ENCODE measurements around the gene MICALL2.

The MICALL2 gene

DNA sequence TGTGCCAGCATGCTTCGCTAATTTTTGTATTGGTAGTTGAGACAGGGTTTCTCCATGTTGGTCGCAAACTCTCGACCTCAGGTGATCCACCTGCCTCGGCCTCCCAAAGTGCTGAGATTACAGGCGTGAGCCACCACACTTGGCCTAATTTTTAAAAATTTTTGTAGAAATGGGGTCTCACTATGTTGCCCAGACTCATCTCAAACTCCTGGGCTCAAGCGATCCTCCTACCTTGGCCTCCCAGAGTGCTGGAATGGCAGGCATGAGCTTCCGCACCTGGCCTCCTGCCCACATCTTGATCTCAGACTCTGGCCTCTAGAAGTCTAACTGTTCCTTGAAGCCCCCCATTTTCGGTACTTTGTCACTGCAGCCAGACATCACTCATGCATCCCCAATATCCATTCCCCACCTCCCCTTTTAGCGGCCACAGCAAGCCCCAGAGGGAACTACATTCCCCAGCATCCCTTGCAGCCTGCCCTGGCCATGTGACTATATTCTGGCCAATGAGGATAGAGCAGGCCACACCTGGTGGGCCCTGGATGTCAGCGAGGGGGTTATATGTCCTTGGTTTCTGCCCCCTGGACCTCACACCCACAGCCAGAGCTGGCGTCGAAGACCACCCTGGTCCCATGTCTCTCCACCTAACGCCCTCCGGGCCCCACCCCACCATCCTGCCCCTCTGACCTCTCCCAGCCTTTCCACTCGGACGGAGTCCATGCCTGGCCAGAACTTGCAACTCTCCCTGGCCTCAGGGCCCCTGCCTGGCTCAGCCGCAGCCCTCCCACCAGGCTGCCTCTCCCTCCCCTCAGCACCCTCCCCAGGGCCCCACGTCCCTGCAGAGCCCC is 33.8 kb downstream of the MICALL2 start:
- H3K4me3 ChIP-seq (ENCODE audit: low read depth, low read length), result no peak overlapping the region
- TF ChIP-seq, protein P1, sequence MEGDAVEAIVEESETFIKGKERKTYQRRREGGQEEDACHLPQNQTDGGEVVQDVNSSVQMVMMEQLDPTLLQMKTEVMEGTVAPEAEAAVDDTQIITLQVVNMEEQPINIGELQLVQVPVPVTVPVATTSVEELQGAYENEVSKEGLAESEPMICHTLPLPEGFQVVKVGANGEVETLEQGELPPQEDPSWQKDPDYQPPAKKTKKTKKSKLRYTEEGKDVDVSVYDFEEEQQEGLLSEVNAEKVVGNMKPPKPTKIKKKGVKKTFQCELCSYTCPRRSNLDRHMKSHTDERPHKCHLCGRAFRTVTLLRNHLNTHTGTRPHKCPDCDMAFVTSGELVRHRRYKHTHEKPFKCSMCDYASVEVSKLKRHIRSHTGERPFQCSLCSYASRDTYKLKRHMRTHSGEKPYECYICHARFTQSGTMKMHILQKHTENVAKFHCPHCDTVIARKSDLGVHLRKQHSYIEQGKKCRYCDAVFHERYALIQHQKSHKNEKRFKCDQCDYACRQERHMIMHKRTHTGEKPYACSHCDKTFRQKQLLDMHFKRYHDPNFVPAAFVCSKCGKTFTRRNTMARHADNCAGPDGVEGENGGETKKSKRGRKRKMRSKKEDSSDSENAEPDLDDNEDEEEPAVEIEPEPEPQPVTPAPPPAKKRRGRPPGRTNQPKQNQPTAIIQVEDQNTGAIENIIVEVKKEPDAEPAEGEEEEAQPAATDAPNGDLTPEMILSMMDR (IDR thresholded peaks at IDR 0.05; ENCODE audit: low read depth, low read length), result no peak
- TF ChIP-seq POLR2A (IDR thresholded peaks at IDR 0.05; ENCODE audit: extremely low read depth, insufficient read length) (no peak), MYC (IDR thresholded peaks at IDR 0.05; ENCODE audit: low read depth, low read length) (0 out of 2 replicates have a peak, but pooled peaks have one; percentile 50)
- TF ChIP-seq, protein P2, sequence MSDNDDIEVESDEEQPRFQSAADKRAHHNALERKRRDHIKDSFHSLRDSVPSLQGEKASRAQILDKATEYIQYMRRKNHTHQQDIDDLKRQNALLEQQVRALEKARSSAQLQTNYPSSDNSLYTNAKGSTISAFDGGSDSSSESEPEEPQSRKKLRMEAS (IDR thresholded peaks at IDR 0.05; ENCODE audit: low read depth, low read length), result peak; percentile 95
- peak; percentile 42 for DNase-seq (ENCODE audit: low read depth)

DNA sequence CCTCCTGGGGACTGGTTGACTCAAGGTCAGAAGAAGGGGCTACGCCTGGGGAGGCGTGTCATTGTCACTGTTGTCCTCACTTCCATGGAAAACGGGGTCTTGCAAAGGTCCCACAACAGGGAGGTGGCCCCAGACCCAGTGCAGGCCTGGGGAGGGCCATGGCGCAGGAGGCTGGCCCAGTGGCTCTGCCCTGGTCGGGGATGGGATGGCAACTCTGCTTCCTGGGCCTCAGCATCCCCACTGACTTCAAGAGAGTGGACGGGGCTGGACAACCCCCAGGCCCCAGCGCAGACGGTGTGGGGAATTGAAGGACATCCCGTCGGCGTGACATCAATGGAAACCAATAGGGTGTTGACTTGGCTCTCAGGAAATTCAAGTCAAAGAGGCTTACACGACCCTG is 35.2 kb downstream of the MICALL2 start:
- H3K4me3 ChIP-seq (ENCODE audit: low read depth, low read length), result no peak overlapping the region
- no peak for DNase-seq (ENCODE audit: low read depth)
- TF ChIP-seq MYC (IDR thresholded peaks at IDR 0.05; ENCODE audit: low read depth, low read length), result no peak
- TF ChIP-seq, protein P2 (IDR thresholded peaks at IDR 0.05; ENCODE audit: low read depth, low read length), result no peak

DNA sequence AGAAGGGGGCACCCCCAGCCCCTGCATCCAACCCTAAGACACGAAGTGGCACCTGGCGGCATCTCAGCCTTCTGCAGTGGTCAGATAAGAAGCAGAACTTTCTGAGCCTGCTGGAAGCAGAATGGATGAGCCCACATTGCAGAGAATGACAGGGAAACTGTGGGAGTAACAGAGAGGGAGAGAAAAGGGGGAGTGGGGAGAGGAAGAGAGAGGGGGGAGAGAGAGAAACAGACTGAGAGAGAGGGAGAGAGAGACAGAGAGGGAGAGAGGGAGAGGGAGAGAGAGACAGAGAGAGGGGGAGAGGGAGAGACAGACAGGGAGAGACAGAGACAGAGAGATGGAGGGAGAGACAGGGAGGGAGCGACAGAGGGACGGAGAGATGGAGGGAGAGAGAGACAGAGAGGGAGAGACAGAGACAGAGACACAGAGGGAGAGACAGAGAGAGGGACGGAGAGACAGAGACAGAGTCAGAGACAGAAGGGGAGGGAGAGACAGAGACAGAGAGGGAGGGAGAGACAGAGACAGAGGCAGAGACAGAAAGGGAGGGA is 35.9 kb downstream of the MICALL2 start:
- no peak overlapping the region for H3K4me3 ChIP-seq (ENCODE audit: low read depth, low read length)
- TF ChIP-seq POLR2A (IDR thresholded peaks at IDR 0.05; ENCODE audit: extremely low read depth, insufficient read length) (no peak), MYC (IDR thresholded peaks at IDR 0.05; ENCODE audit: low read depth, low read length) (no peak)
- TF ChIP-seq, protein P2 (IDR thresholded peaks at IDR 0.05; ENCODE audit: low read depth, low read length), result no peak
- TF ChIP-seq, protein P1 (IDR thresholded peaks at IDR 0.05; ENCODE audit: low read depth, low read length), result no peak
- DNase-seq (ENCODE audit: low read depth), result no peak

DNA sequence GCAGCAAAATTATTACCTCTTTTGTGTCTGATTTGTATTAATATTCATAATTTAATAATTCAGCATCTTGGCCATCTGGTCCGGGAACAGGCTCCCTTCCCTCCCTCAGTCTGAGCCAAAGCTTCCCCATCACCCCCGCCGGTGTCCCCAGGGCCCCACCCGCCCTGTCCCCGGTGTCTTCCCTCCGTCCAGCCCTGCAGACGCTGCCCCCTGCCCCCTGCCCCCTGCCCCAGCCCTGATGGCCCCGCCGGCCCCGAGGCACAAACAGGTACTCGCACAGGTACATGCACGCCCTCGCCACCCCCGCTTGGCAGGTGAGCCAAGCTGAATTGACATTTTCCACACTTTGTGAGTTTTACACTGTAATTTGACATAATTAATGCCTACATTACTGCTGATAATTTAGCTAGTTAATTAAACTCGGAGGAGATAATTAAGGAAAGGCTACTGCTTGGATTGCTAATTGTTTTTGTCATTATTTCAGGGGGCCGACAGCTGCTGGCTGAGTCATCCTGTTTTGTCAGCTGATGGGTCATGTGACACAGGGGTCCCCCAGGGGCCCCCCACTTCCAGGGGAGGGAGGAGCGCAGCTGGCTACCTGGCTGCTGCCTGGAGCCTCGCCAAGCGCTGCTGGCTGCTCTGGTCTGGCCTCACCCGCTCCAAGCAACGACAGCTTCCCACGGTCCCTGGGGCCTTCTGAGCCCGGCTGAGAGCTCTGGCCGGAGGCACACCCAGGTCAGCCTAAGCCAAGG is 36.6 kb downstream of the MICALL2 start:
- TF ChIP-seq POLR2A (IDR thresholded peaks at IDR 0.05; ENCODE audit: extremely low read depth, insufficient read length), result no peak
- TF ChIP-seq MYC (IDR thresholded peaks at IDR 0.05; ENCODE audit: low read depth, low read length), result peak; percentile 9; the same call in 1 of the 2 replicates
- TF ChIP-seq, protein P2 (IDR thresholded peaks at IDR 0.05; ENCODE audit: low read depth, low read length), result 0 out of 2 replicates have a peak, but pooled peaks have one; percentile 16
- no peak overlapping the region for H3K4me3 ChIP-seq (ENCODE audit: low read depth, low read length)
- peak; percentile 55 for DNase-seq (ENCODE audit: low read depth)

DNA sequence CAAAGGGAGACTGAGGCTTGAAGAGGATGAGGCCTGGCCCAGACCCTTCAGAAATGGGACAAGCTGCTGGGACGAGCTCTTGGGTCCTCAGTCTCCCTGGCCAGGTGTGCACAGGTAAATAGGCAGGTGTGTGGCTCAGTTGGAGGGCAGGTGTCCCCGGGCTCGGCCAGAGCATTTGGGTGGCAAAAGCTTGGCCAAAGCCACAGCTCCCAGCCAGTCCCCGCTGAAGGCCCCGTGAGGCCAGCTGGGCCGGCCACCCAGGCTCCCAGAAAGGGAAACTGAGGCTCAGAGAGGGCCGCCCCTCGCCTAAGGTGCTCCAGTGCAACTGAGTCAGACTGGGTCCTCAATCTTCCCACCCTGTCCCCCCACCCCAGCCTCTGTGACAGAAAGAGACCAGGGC is 37.3 kb downstream of the MICALL2 start:
- no peak overlapping the region for H3K4me3 ChIP-seq (ENCODE audit: low read depth, low read length)
- no peak for TF ChIP-seq MYC (IDR thresholded peaks at IDR 0.05; ENCODE audit: low read depth, low read length)
- TF ChIP-seq, protein P2 (IDR thresholded peaks at IDR 0.05; ENCODE audit: low read depth, low read length), result no peak
- no peak for TF ChIP-seq POLR2A (IDR thresholded peaks at IDR 0.05; ENCODE audit: extremely low read depth, insufficient read length)
- TF ChIP-seq, protein P1 (IDR thresholded peaks at IDR 0.05; ENCODE audit: low read depth, low read length), result no peak
- DNase-seq (ENCODE audit: low read depth), result no peak

DNA sequence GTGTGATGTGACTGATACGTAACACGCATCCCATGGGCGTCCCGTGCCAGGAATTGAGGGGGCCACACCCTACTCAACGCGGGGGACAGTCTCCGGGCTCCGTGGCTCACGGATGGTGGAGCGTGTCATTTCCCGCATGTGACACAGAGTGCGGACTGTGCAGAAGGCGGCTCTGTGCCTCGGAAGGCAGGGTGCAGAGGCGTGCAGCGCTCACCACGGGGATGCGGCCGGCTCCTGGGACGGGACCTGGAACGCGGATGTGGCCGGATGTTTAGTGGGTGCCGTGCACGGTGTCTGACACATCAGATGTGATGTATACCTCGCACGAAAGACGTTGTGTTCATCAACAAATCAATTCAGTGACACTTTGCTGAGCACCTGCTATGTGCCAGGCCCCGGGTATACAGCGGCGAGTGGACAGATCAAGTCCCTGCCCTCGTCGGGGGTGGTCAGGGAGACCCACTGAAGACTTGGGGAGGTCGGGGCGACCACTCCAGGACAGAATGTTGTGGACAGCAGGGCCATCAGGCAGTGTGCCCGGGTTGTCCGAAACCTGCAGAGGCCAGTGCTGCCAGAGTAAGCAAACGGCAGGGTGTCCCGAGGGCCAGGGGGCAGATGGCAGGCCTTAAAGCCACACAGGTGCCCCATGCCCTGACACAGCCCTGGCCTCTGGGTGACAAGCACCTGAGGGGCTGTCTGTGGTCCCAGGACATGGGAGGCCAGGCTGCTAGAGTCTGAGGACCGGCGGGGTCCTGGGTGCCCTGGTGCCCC is 38.1 kb downstream of the MICALL2 start:
- TF ChIP-seq, protein P1 (IDR thresholded peaks at IDR 0.05; ENCODE audit: low read depth, low read length), result no peak
- TF ChIP-seq MYC (IDR thresholded peaks at IDR 0.05; ENCODE audit: low read depth, low read length), result no peak
- TF ChIP-seq, protein P2 (IDR thresholded peaks at IDR 0.05; ENCODE audit: low read depth, low read length), result no peak
- TF ChIP-seq POLR2A (IDR thresholded peaks at IDR 0.05; ENCODE audit: extremely low read depth, insufficient read length), result no peak
- DNase-seq (ENCODE audit: low read depth), result no peak
- no peak overlapping the region for H3K4me3 ChIP-seq (ENCODE audit: low read depth, low read length)

All from NB4 (cell line).